ENCODE data around the gene HS3ST2. TPM values are rescaled to one million over a fixed set of nuclear protein-coding genes. Genes with fewer than 3 reads are reported as not detected.

The HS3ST2 gene
- total and polyA plus RNA-seq, 2 of the 8 experiments (the other 6 are each of a cell fraction or from before 2014, with no cell fraction given): 1.7 to 3.7 TPM

DNA sequence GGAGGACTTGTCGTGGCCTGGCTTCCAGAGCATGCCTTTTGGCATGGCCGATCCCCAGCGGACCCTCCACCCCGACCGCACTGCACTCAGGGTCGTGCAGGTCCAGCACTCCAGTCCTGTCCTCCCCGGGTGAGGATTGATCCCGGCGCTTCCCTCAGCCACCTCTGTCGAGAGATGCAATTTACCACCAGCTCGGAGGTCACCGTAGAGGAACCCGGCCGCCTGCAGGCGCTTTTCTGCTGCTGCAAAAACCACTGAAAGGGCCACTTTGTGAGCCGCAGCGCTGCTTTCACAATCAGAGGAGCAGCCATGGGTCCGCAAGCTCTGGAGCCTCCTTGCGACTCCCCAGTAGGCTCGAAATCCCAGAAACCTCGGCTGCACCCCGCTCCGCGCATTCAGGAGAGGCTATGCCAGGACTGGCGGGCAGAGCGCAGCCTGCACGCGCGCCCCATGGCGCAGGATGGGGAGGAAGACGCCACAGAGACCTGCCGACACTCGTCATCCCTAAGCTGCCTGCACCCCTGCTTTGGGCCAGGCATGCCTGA is 134.2 kb downstream of the HS3ST2 start:
- DNase-seq (ENCODE audit: low read depth in 1 of 2, low spot score in 2 of 2): peak in 1 of 2 experiments; percentile 54
- Histone ChIP-seq H4K91ac (replicated peaks; ENCODE audit: insufficient read length, low read length) (peak overlapping the region; percentile 15), H3K4ac (replicated peaks; ENCODE audit: insufficient read length, low read depth, low read length) (no peak overlapping the region), H2BK20ac (ENCODE audit: low read length) (no peak overlapping the region), H2BK15ac (ENCODE audit: low read length) (no peak overlapping the region; the same call in 1 of the 2 replicates), H3K23ac (ENCODE audit: insufficient read length) (no peak overlapping the region), H4K20me1 (replicated peaks in 1 of 2; ENCODE audit: control insufficient read depth in 1 of 2, insufficient read depth in 2 of 2, low read length in 2 of 2) (no peaks in the 10 kb centered on the region), H3K79me1 (ENCODE audit: low read depth, low read length) (no peaks in the 10 kb centered on the region), H2BK12ac (ENCODE audit: low read depth, low read length) (peak overlapping the region; percentile 60; the same call in 1 of the 2 replicates), H3K4me2 (ENCODE audit: insufficient read depth in 1 of 2, low read depth in 2 of 2, low read length in 2 of 2) (peak overlapping the region in 1 of 2 experiments; percentile 0; a peak in 1 of 4 replicates), H3K79me2 (ENCODE audit: control insufficient read depth in 1 of 2, insufficient read depth in 2 of 2, low read length in 2 of 2) (no peaks in the 10 kb centered on the region), H3K18ac (ENCODE audit: extremely low read depth, low read length) (peak overlapping the region; percentile 53; the same call in 1 of the 2 replicates), H2AFZ (ENCODE audit: low read length) (peak overlapping the region; percentile 18; the same call in 1 of the 2 replicates), H4K8ac (ENCODE audit: extremely low read depth, insufficient read depth, low read length) (peak overlapping the region; percentile 72; the same call in 1 of the 2 replicates), H3K23me2 (ENCODE audit: low read depth, low read length) (no peaks in the 10 kb centered on the region; the same call in none of the 2 replicates), H3K14ac (ENCODE audit: insufficient read length) (no peak overlapping the region), H2BK5ac (ENCODE audit: low read depth, low read length) (no peak overlapping the region), H3K9me3 (ENCODE audit: insufficient read depth in 2 of 2, low read depth in 1 of 2, low read length in 1 of 2) (no peaks in the 10 kb centered on the region), H3K36me3 (ENCODE audit: control insufficient read depth in 2 of 4, insufficient read depth in 4 of 4, low read length in 3 of 4) (no peaks in the 10 kb centered on the region), H2AK5ac (ENCODE audit: low read depth, low read length) (no peak overlapping the region), H3K9ac (replicated peaks in 1 of 4; ENCODE audit: extremely low read depth in 1 of 4, low read depth in 3 of 4, low read length in 3 of 4) (no peak overlapping the region), H3K56ac (replicated peaks; ENCODE audit: insufficient read length, low read depth, low read length) (no peak overlapping the region), H4K5ac (ENCODE audit: insufficient read length, low read depth, low read length) (no peak overlapping the region), H3K27me3 (replicated peaks in 1 of 4; ENCODE audit: control insufficient read depth in 3 of 4, extremely low read depth in 1 of 4, insufficient read depth in 3 of 4, low read length in 3 of 4) (peaks cover 0 to 9% (median 3%) of the 10 kb centered on the region in 4 experiments; a peak in 4 of 7 replicates), H3K4me1 (replicated peaks in 1 of 4; ENCODE audit: control insufficient read depth in 3 of 4, insufficient read depth in 4 of 4, low read length in 3 of 4) (peaks cover 0 to 5% (median 3%) of the 10 kb centered on the region in 4 experiments; a peak in 3 of 7 replicates), H3K27ac (ENCODE audit: low read depth, low read length) (no peak overlapping the region), H3K4me3 (ENCODE audit: extremely low read depth in 1 of 4, insufficient read depth in 2 of 4, low read depth in 3 of 4, low read length in 4 of 4) (no peak overlapping the region), H2BK120ac (replicated peaks; ENCODE audit: low read depth, low read length) (no peak overlapping the region)
- no peak for TF ChIP-seq SP2 (IDR thresholded peaks at IDR 0.05; ENCODE audit: low read length)
- no peak for TF ChIP-seq CEBPB (IDR thresholded peaks at IDR 0.05; ENCODE audit: low read depth, low read length)
- TF ChIP-seq RAD21 (IDR thresholded peaks at IDR 0.05 in 1 of 2, conservative IDR thresholded peaks at IDR 0.05 in 1 of 2; ENCODE audit: low read depth in 2 of 2, low read length in 2 of 2): no peak; a peak in 1 of 4 replicates
- TF ChIP-seq, protein P1, sequence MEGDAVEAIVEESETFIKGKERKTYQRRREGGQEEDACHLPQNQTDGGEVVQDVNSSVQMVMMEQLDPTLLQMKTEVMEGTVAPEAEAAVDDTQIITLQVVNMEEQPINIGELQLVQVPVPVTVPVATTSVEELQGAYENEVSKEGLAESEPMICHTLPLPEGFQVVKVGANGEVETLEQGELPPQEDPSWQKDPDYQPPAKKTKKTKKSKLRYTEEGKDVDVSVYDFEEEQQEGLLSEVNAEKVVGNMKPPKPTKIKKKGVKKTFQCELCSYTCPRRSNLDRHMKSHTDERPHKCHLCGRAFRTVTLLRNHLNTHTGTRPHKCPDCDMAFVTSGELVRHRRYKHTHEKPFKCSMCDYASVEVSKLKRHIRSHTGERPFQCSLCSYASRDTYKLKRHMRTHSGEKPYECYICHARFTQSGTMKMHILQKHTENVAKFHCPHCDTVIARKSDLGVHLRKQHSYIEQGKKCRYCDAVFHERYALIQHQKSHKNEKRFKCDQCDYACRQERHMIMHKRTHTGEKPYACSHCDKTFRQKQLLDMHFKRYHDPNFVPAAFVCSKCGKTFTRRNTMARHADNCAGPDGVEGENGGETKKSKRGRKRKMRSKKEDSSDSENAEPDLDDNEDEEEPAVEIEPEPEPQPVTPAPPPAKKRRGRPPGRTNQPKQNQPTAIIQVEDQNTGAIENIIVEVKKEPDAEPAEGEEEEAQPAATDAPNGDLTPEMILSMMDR (IDR thresholded peaks at IDR 0.05; ENCODE audit: control extremely low read depth in 1 of 3, insufficient read depth in 1 of 3, low read depth in 1 of 3, low read length in 3 of 3): peak in 1 of 3 experiments; percentile 6; a peak in 1 of 4 replicates
- TF ChIP-seq, protein P2, sequence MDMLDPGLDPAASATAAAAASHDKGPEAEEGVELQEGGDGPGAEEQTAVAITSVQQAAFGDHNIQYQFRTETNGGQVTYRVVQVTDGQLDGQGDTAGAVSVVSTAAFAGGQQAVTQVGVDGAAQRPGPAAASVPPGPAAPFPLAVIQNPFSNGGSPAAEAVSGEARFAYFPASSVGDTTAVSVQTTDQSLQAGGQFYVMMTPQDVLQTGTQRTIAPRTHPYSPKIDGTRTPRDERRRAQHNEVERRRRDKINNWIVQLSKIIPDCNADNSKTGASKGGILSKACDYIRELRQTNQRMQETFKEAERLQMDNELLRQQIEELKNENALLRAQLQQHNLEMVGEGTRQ (IDR thresholded peaks at IDR 0.05; ENCODE audit: low read length): no peak
- TF ChIP-seq SUZ12 (IDR thresholded peaks at IDR 0.05; ENCODE audit: low read length): no peak
- TF ChIP-seq TAF1 (IDR thresholded peaks at IDR 0.05; ENCODE audit: low read depth, low read length): no peak
- no peak for TF ChIP-seq SP1 (IDR thresholded peaks at IDR 0.05; ENCODE audit: low read depth, low read length)
- no peak for FAIRE-seq
- CTCF ChIA-PET (ENCODE audit: partially characterized antibody): interaction anchor here (0.6 to 10.8 kb wide), 21 partner anchors 11 to 293 kb away, joined by 3 to 110 read pairs (median 4); no protein-coding TSS in a partner anchor
- POLR2A ChIA-PET (ENCODE audit: partially characterized antibody): interaction anchor here (1.1 kb wide), 1 partner anchor 49 kb away, joined by 3 read pairs; no protein-coding TSS in a partner anchor
- 86% methylated on average over 30 of the region's 33 CpGs; no CpG with 5 or more reads in 1 of the 2 experiments for WGBS, 2 experiments (ENCODE audit: extremely low coverage in 1 of 2, insufficient coverage in 1 of 2, insufficient read length in 1 of 2, insufficient replicate concordance in 2 of 2, low coverage in 1 of 2, low lambda C conversion rate in 2 of 2, missing lambda C conversion rate in 1 of 2)
